ENCODE results near the gene EGFL6.

DNA sequence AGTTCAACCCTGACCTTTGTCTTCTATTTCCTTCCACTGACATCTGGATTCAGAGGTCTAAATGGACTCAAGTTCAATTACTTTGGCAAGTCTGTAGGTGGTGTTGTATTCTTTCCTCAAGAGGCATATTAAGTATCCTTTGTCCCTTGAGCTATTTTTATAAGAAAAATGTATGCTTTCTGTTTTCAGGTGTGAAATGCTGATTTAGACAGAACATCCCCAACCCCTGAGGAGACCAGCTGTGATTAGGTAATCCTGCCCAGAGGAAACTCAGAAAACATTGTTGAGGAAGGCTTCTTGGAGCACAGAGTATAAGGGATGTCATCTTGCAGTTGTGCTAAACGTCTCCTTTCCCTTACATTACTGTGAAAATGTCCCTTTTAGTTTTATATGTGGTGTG is 46.6 kb upstream of the EGFL6 start:
- TF ChIP-seq, protein P1, sequence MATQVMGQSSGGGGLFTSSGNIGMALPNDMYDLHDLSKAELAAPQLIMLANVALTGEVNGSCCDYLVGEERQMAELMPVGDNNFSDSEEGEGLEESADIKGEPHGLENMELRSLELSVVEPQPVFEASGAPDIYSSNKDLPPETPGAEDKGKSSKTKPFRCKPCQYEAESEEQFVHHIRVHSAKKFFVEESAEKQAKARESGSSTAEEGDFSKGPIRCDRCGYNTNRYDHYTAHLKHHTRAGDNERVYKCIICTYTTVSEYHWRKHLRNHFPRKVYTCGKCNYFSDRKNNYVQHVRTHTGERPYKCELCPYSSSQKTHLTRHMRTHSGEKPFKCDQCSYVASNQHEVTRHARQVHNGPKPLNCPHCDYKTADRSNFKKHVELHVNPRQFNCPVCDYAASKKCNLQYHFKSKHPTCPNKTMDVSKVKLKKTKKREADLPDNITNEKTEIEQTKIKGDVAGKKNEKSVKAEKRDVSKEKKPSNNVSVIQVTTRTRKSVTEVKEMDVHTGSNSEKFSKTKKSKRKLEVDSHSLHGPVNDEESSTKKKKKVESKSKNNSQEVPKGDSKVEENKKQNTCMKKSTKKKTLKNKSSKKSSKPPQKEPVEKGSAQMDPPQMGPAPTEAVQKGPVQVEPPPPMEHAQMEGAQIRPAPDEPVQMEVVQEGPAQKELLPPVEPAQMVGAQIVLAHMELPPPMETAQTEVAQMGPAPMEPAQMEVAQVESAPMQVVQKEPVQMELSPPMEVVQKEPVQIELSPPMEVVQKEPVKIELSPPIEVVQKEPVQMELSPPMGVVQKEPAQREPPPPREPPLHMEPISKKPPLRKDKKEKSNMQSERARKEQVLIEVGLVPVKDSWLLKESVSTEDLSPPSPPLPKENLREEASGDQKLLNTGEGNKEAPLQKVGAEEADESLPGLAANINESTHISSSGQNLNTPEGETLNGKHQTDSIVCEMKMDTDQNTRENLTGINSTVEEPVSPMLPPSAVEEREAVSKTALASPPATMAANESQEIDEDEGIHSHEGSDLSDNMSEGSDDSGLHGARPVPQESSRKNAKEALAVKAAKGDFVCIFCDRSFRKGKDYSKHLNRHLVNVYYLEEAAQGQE (tag by site-specific recombination; IDR thresholded peaks at IDR 0.05), result no peak
- TF ChIP-seq ZNF239 (tag by site-specific recombination; IDR thresholded peaks at IDR 0.05) (no peak), CTCF (tag by site-specific recombination; IDR thresholded peaks at IDR 0.05) (no peak), ZNF223 (tag by site-specific recombination; IDR thresholded peaks at IDR 0.05) (no peak), ZNF530 (tag by site-specific recombination; IDR thresholded peaks at IDR 0.05; ENCODE audit: low read depth) (no peak), KLF16 (tag by site-specific recombination; IDR thresholded peaks at IDR 0.05) (no peak)
- TF ChIP-seq, protein P2, sequence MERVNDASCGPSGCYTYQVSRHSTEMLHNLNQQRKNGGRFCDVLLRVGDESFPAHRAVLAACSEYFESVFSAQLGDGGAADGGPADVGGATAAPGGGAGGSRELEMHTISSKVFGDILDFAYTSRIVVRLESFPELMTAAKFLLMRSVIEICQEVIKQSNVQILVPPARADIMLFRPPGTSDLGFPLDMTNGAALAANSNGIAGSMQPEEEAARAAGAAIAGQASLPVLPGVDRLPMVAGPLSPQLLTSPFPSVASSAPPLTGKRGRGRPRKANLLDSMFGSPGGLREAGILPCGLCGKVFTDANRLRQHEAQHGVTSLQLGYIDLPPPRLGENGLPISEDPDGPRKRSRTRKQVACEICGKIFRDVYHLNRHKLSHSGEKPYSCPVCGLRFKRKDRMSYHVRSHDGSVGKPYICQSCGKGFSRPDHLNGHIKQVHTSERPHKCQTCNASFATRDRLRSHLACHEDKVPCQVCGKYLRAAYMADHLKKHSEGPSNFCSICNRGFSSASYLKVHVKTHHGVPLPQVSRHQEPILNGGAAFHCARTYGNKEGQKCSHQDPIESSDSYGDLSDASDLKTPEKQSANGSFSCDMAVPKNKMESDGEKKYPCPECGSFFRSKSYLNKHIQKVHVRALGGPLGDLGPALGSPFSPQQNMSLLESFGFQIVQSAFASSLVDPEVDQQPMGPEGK (tag by site-specific recombination; IDR thresholded peaks at IDR 0.05), result no peak
